Muscle of back (tissue), 13 donors: ENCODE results near the gene DGCR2. TPM values are rescaled to one million over a fixed set of nuclear protein-coding genes. Genes with fewer than 3 reads are reported as not detected.
"Not testable (repeated sequence)": the region's sequence is repeated elsewhere in the genome, so short reads cannot be mapped to it uniquely, and the experiment has no call there.

ENCODE experiments used
- DNase-seq, 3 donors: peaks; one replicate each; pipeline versions ENCODE4 v3.0.0 to v3.0.0-alpha.2; 2013
- long read RNA-seq, 9 donors: transcript quantifications; one replicate each; lab custom pipeline, GENCODE V29; 2026
- polyA plus RNA-seq, 10 donors: library from polyadenylated mRNA; unstranded; fragments of 120-200 nt; gene quantifications; one replicate each; pipeline ENCODE4 v1.2.1, GENCODE V29; 2013; ENCODE audit not compliant: insufficient read length in 10 of 10

Gene DGCR2
- 10 to 100 TPM; 37.0 to 59.6 (median 48.1) TPM for polyA plus RNA-seq
- long read RNA-seq, donor 1, full-length matches to known transcripts = 2 of 8 reads
- long read RNA-seq, donor 1, partial matches to known transcripts = 0 of 8 reads
- long read RNA-seq, donor 1, other reads (novel, unspliced or antisense) = 6 of 8 reads
- long read RNA-seq, donor 2, full-length matches to known transcripts = 1 of 1 reads
- long read RNA-seq, donor 2, partial matches to known transcripts = 0 of 1 reads
- long read RNA-seq, donor 2, other reads (novel, unspliced or antisense) = 0 of 1 reads
- long read RNA-seq, donor 3 = 0 reads
- long read RNA-seq, donor 4, full-length matches to known transcripts = 3 of 3 reads
- long read RNA-seq, donor 4, partial matches to known transcripts = 0 of 3 reads
- long read RNA-seq, donor 4, other reads (novel, unspliced or antisense) = 0 of 3 reads
- long read RNA-seq, donor 5, full-length matches to known transcripts = 4 of 12 reads
- long read RNA-seq, donor 5, partial matches to known transcripts = 8 of 12 reads
- long read RNA-seq, donor 5, other reads (novel, unspliced or antisense) = 0 of 12 reads
- long read RNA-seq, donor 6, full-length matches to known transcripts = 7 of 7 reads
- long read RNA-seq, donor 6, partial matches to known transcripts = 0 of 7 reads
- long read RNA-seq, donor 6, other reads (novel, unspliced or antisense) = 0 of 7 reads
- long read RNA-seq, donor 7, full-length matches to known transcripts = 4 of 4 reads
- long read RNA-seq, donor 7, partial matches to known transcripts = 0 of 4 reads
- long read RNA-seq, donor 7, other reads (novel, unspliced or antisense) = 0 of 4 reads
- long read RNA-seq, donor 8 = 0 reads
- long read RNA-seq, donor 9 = 0 reads

- peak; percentile 98 for DNase-seq
These were observed at the start of gene DGCR2 for GRCh38 chr22:19122143-19122751. DGCR2 (minus strand) TSS chr22:19122412; CDS start chr22:19122206, 206 bp downstream.

GRCh38 chr22:19169947-19170318 lies 47.7 kb upstream of the DGCR2 start:
- DNase-seq = no peak

GRCh38 chr22:19169002-19169946 lies 47.1 kb upstream of the DGCR2 start:
- DNase-seq = no peak

GRCh38 chr22:19168088-19168890 lies 46.1 kb upstream of the DGCR2 start:
- no peak for DNase-seq

- DNase-seq = no peak
These were observed 45.1 kb upstream of the DGCR2 start for GRCh38 chr22:19167106-19167869.

GRCh38 chr22:19166421-19166820 lies 44.2 kb upstream of the DGCR2 start:
- no peak for DNase-seq

- no peak for DNase-seq
These were observed 42.2 kb upstream of the DGCR2 start for GRCh38 chr22:19164425-19164824.

- DNase-seq = not testable (repeated sequence)
These were observed 36.4 kb upstream of the DGCR2 start for GRCh38 chr22:19158649-19159048.

- DNase-seq = not testable (repeated sequence)
These were observed 33.9 kb upstream of the DGCR2 start for GRCh38 chr22:19156109-19156508.

GRCh38 chr22:19152942-19153883 lies 31.0 kb upstream of the DGCR2 start:
- DNase-seq = no peak

GRCh38 chr22:19151329-19152191 lies 29.3 kb upstream of the DGCR2 start:
- DNase-seq = no peak

- DNase-seq = no peak
These were observed 28.5 kb upstream of the DGCR2 start for GRCh38 chr22:19150482-19151328.

GRCh38 chr22:19149991-19150390 lies 27.8 kb upstream of the DGCR2 start, which contains the start of gene GSC2:
GSC2 (minus strand) TSS chr22:19150292; CDS start chr22:19150283, 9 bp downstream.
- no peak for DNase-seq

- DNase-seq = no peak
These were observed 27.1 kb upstream of the DGCR2 start for GRCh38 chr22:19149047-19149883.

- DNase-seq = no peak
These were observed 26.3 kb upstream of the DGCR2 start for GRCh38 chr22:19148417-19149046.
